GM08714 (cell line): ENCODE results near the gene BTBD3.

Experiments
- H3K4me3 ChIP-seq: fragments of 200-500 bp; sonication (Bioruptor generic); 2 replicates; pipeline ENCODE4 v1.5.1; 2014; ENCODE audit warnings: mild to moderate bottlenecking, low read length, inconsistent platforms
- ZNF274 ChIP-seq: IDR thresholded peaks from 2 replicates; pipeline ENCODE4 v1.6.1; 2012; ENCODE audit warnings: mild to moderate bottlenecking, low read depth, low read length

Gene BTBD3

DNA sequence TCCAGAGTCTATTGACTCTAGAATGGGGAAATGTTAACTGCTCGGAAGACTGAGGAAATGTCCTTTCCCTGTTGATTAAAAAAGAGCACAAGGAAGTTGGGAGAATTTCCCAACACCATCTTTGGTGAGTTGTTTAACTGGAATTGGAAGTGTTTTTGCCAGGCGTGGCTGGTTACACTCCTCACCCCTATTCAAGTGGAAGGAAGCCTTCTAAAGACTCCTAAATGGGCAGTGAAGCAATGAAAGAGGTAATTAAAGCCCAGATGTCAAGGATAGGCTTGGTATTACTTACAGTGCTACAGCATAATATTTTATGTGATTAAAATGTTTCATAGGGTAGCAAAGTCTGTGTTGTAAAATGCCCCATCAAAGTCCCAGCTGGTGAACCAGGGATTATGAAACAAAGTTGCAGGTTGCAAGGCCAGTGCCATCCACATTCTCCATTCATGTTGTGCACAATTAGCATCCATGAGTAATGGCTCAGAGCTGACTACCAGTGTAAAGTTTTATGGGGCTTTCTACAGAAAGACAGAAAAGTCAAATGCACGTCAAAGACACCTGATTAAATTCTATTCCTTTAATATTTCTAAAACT, 52.6 kb downstream of the BTBD3 start:
- no peak overlapping the region for H3K4me3 ChIP-seq
- no peak for TF ChIP-seq ZNF274

DNA sequence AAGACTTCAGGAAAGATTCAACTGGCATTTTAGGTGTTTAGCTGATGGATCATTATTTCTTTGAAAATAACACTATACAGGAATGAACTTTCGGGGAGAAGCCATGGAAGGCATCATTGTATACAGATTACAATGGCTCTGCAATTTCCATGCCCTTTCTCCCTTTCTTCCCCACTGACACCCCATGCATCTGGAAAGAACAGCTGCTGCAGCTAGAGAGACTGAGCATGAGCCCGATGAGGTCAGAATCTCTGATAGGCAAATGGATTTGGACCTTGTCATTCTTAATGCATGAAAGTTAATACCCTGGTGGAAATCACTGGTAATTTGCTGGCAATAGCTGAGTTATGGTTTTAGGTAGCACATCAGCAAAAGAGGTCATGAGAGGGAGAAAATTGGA, 54.8 kb downstream of the BTBD3 start:
- TF ChIP-seq ZNF274, result no peak
- H3K4me3 ChIP-seq, result no peak overlapping the region
